ENCODE data around the gene GNAS-AS1.

- TF ChIP-seq CTCF (conservative IDR thresholded peaks at IDR 0.05 in 1 of 2, IDR thresholded peaks at IDR 0.05 in 1 of 2; ENCODE audit: low read depth in 1 of 2, low read length in 2 of 2) = no peak
- TF ChIP-seq EZH2 (IDR thresholded peaks at IDR 0.05; ENCODE audit: low read length, missing control alignments) = no peak
Measured at GRCh38 chr20:58828136-58828535, 22.6 kb downstream of the GNAS-AS1 start.
